Sciatic nerve (tissue), 2 donors: ENCODE measurements around the gene SMPX. TPM values are rescaled to one million over a fixed set of nuclear protein-coding genes. Genes with fewer than 3 reads are reported as not detected.

Source experiments
- ATAC-seq: fragments of 200-7000 bp; cut with Tn5 transposase; one replicate; pipeline ENCODE4 v1.9.1; 2020; ENCODE audit warnings: mild to moderate bottlenecking, moderate library complexity
- DNase-seq: peaks from one replicate; pipeline ENCODE4 v3.0.0-alpha.2; 2020; ENCODE audit warnings: low spot score
- intact Hi-C: fragments of 100-400 bp; cut with DNase I; formaldehyde crosslinking; loops from one replicate; pipeline ENCODE4 v1.14.2; 2022
- total RNA-seq: library from RNA; stranded (reverse); fragmentation: NEBNext Ultra II Directional; extraction: Animal tissue kit (Norgen Biotek cat#: 25700); gene quantifications from one replicate; pipeline ENCODE4 v1.2.1, GENCODE V29; 2021
- donor health status: DM: no; HTN: no; CAD: no.
- donor health status: DM: no; HTN: no; CAD: no.

The SMPX gene
- total RNA-seq, 1 donor from 2014 or later = not detected

- intact Hi-C loops = no loop called here
- no peak for ATAC-seq
- DNase-seq = no peak
Observed at GRCh38 chrX:21666679-21667078, 91.2 kb downstream of the SMPX start.

DNA sequence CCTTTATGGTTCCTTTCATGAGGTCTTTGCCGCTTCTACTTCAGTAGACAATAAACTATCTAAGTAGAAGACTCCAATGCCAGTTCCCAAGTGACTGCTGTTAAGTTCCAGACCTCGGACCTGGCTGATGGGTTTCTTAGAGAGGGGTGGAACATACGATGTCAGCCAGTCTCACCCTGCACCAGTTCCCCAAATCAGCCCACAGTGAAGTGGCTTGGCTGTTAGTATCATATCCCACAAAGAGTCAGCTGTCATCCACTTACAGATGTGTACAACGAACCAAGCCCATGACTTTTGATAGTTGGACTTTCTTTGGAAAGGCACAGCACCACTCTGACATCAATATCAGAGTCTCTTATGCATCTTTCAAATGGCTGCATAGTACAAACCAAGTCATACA is 91.7 kb downstream of the SMPX start:
- intact Hi-C loops = no loop called here
- ATAC-seq (no peak), DNase-seq (no peak)

GRCh38 chrX:21662761-21663160 is 95.2 kb downstream of the SMPX start:
- intact Hi-C loops = no loop called here
- ATAC-seq (no peak), DNase-seq (no peak)

- intact Hi-C loops = no loop called here
- DNase-seq (no peak), ATAC-seq (no peak)
Observed at GRCh38 chrX:21661316-21661715, 96.6 kb downstream of the SMPX start.

- intact Hi-C loops = no loop called here
- DNase-seq (no peak), ATAC-seq (no peak)
Observed at GRCh38 chrX:21660156-21660555, 97.8 kb downstream of the SMPX start.

DNA sequence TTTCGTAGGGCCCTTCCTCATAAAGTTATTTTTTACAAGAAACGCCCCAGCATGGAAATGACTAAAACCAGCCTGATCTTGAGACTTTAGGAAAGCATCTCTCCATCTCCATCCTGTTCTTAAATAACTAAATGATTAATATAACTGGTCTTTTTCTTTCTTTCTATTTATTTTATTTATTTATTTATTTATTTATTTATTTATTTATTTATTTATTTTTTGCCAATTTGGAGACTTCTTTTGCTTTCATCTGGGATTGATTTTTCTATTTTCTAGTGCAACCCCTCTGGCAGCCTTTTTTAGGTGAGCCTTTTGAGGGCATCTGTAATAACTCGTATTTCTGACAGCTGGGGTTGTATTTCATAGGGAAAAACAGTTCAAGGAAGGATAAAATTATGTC is 98.6 kb downstream of the SMPX start:
- ATAC-seq = no peak
- no peak for DNase-seq
- intact Hi-C loops = no loop called here

DNA sequence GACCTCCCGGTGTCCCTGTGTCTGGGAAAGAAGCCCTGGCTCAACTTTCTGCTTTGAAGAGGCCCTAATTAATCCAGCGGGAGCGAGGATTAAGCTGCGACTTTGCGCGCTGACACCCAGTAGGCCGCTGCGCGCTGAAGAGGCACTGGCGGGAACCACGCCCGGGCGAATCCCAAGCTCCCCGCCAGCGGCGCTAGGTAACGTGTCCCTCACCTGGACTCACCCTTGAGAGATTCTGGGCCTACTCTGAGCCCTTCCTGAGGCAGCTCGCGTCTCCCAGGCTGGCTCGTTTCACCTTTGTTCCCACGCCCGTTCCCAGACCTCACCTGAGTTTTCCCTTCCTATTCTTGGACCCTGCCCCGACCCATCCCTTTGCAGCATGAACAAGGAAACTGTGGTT is 99.2 kb downstream of the SMPX start:
- intact Hi-C loops = no loop called here
- ATAC-seq = no peak
- no peak for DNase-seq

DNA sequence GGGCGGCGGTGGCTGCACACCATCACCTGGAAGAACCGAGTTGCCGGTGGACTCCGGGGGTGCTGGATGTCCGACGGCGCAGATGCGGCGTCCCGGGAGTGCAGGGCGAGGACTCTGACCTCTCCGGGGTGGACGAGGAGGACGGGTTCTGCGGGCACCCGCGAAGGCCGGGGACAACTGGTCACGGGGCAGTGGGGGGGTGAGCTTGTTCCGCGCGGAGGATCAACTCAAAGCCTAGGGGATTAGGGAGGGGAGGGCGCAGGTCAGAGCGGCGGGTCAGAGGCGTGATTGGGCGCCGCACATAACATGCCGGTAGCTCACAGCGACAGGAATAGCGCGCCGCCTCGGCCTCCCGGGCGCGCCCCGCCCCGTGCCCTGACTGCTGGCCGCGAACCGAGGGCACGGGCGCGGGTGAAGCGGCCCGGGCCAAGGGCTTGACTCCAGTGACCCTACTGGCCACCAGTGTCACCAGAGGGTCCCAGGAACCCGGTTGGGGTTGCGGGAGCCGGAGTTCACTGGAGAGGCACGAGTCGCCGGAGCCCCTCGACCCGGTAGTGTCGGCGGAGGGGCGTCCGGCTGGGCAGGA is 99.7 kb downstream of the SMPX start, which contains the start of gene KLHL34:
KLHL34 (minus strand) TSS at position 179 of the 586 bp plus-strand sequence. CDS start 542 bp downstream, outside the sequence.
- ATAC-seq (peak; percentile 20), DNase-seq (no peak)
- intact Hi-C loops = no loop called here

DNA sequence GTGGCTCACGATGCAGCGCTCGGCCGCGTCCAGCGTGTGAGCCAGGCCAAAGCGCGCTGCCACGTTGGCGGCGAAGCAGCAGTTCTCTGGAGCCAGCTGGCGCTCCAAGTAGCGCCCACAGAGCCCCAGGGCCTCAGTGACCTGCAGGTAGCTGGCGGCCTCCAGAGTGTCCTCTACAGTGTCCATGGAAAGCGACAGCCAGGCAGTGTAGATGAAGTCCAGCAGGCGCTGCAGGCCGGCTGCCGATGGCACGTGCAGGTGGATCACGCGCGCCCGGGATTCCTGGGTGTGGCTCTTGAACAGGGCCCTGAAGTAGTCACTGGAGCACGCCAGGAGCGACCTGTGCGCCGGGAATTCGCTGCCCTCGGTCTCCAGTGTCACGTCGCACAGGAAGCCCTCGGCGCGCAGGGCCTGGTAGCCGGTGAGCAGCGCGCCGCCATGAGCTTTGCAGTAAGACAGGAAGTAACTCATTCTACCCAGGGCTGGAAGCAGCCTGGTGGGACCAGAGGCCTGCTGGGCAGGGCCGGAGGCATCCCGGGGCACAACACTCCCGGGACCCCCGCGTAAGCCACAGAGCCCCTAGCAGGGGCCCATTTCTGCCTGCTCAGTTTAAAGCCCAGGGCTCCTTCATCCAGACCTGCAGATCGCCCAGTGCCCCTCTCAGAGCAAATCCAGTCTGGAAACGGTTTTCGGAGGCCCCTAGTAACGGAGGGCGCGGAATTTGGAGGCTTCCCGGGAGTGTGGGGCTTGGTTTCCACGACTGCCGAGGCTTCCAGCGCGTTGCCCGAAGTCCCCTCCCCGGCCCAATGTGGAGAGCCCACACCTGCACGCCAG is 100.4 kb downstream of the SMPX start:
- ATAC-seq (peak; percentile 12), DNase-seq (no peak)
- intact Hi-C loops = no loop called here

DNA sequence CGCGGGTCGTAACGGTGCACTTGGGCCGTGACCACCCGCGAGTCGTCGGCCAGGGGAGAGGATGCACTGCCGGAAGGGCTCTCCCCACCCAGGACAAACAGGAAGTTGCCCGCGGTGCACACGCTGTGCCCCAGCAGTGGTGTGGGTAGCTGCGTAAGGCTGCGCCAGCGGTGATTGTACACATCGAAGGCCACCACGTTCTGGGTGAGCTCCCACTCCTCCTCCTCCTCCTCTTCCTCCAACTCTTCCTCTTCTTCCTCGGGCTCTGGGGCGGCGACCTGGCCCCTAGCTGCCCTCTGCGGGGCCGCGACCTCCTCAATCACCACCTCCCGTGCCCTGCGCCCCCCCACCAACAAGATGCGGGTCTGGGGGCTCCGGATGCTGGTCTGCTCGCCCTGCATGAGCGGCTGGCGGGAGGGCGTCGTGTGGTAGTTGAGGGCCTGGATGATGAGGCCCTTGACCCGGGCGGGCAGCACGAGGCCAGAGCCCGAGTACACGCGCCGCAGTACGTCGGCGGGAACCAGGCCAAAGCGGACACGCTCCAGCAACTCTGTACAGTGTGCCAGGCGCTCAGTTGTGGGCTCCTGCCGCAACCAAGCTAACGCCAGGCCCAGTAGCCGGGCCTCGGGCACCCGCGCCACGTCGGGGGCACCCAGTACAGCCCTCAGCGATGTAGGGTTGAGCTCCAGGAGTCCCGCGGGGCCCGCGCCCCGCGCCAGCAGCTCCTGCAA is 101.2 kb downstream of the SMPX start:
- ATAC-seq (no peak), DNase-seq (no peak)
- intact Hi-C loops = no loop called here

Other genes starting within 250 kb of the SMPX start
- 0.09 TPM for gene KLHL34, start 99.8 kb downstream of the SMPX start, total RNA-seq
- gene MBTPS2, start 81.5 kb upstream of the SMPX start, total RNA-seq = 15.2 TPM
- gene YY2, start 97.9 kb upstream of the SMPX start, total RNA-seq = 2.1 TPM
- 40.0 TPM for gene SMS, start 182.6 kb upstream of the SMPX start, total RNA-seq